Muscle of leg (tissue), 11 donors: ENCODE measurements around the gene ACER1. TPM values are rescaled to one million over a fixed set of nuclear protein-coding genes. Genes with fewer than 3 reads are reported as not detected.

Experiments used
- DNase-seq: peaks from one replicate; pipeline ENCODE4 v3.0.0; 2013
- H3K27ac ChIP-seq: one replicate; pipeline ENCODE4 v1.5.1; 2013; ENCODE audit warnings: mild to moderate bottlenecking, low read length, control low read depth
- H3K27me3 ChIP-seq: one replicate; pipeline ENCODE4 v1.6.1; 2013; ENCODE audit warnings: low read length; ENCODE audit not compliant: control insufficient read depth, insufficient read depth
- H3K36me3 ChIP-seq: one replicate; pipeline ENCODE4 v1.6.1; 2013; ENCODE audit warnings: low read length; ENCODE audit not compliant: control insufficient read depth, insufficient read depth
- H3K4me1 ChIP-seq: one replicate; pipeline ENCODE4 v1.6.1; 2013; ENCODE audit warnings: low read length; ENCODE audit not compliant: control insufficient read depth, insufficient read depth
- H3K4me3 ChIP-seq: one replicate; pipeline ENCODE4 v1.5.1; 2013; ENCODE audit warnings: low read length, control low read depth
- H3K9me3 ChIP-seq: replicated peaks from 2 replicates; pipeline ENCODE4 v1.6.1; 2013; ENCODE audit warnings: low read depth, low read length; ENCODE audit not compliant: control insufficient read depth
- WGBS: methylation state at CpG from one replicate; pipeline ENCODE4 v1.1.5; 2013; ENCODE audit warnings: missing lambda C conversion rate; ENCODE audit not compliant: insufficient coverage; 5-methylcytosine and 5-hydroxymethylcytosine counted together
- polyA plus RNA-seq, 8 donors: library from polyadenylated mRNA; unstranded; fragments of 120-200 nt; gene quantifications; one replicate each; pipeline versions ENCODE4 v1.2.1 to v1.2.3, GENCODE V29; 2013; ENCODE audit warnings: inconsistent platforms in 1 of 8, low replicate concordance in 1 of 8; ENCODE audit not compliant: insufficient read length in 8 of 8, insufficient read depth in 1 of 8
- total RNA-seq: library from RNA; stranded (reverse); fragments of 120-200 nt; gene quantifications from one replicate; pipeline ENCODE4 v1.2.4, GENCODE V29; 2013

ACER1 gene
- total and polyA plus RNA-seq, 9 donors: 0.12 to 0.17 TPM; not detected in 7

- DNase-seq: no peak
- no peaks in the 10 kb centered on the region for H3K9me3 ChIP-seq
- H3K27ac ChIP-seq: peak overlapping the region; percentile 83
- WGBS: 89% methylated on average over 17 of the region's 17 CpGs
- peaks cover 27% of the 10 kb centered on the region for H3K36me3 ChIP-seq
- H3K4me3 ChIP-seq: no peak overlapping the region
- peaks cover 58% of the 10 kb centered on the region for H3K4me1 ChIP-seq
- H3K27me3 ChIP-seq: no peaks in the 10 kb centered on the region
These were observed 62.6 kb downstream of the ACER1 start for GRCh38 chr19:6270822-6271221.

GRCh38 chr19:6270076-6270745, 63.2 kb downstream of the ACER1 start:
- H3K4me3 ChIP-seq: no peak overlapping the region
- peaks cover 52% of the 10 kb centered on the region for H3K4me1 ChIP-seq
- H3K27me3 ChIP-seq: no peaks in the 10 kb centered on the region
- no peak overlapping the region for H3K27ac ChIP-seq
- no peaks in the 10 kb centered on the region for H3K9me3 ChIP-seq
- DNase-seq: no peak
- 88% methylated on average over 25 of the region's 31 CpGs for WGBS
- H3K36me3 ChIP-seq: peaks cover 27% of the 10 kb centered on the region

DNA sequence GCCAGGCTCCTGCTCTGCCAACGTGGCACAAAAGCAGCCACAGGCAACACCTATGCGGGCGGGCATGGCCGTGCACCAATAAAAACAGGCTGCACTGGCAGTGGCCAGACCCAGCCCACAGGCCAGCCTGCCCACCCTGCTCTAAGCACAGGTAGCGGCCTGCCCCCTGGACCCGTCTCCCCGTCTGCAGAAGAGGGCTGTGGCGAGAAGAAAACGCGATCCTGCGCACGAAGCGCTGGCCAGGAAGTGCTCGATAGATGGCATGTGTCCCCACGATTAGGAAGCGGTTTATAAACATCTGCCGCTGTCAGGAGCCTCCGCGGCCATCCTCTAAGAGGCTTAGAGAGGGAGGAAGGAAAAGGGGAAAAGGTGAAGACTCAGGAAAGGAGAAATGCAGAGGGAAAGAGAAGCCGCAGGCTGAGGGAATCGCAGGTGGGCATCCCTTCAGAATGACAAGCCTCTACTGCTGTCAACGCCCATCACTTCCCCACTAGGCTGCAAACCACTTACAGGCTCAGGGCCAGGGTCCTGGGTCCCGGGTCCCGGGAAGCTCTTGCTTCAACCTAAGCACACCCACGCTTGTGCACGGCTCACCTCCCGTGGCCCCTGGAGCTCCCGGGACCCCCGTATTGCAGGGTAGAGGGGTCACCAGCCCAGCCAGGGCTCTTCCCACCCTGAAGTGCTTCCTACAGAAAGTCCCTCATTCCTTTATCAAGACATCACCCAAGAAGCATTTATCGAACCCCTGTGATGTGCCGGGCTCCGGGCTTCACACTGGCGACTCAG, 64.1 kb downstream of the ACER1 start:
- no peak for DNase-seq
- Histone ChIP-seq H3K27ac (no peak overlapping the region), H3K9me3 (no peaks in the 10 kb centered on the region), H3K27me3 (no peaks in the 10 kb centered on the region), H3K36me3 (peaks cover 27% of the 10 kb centered on the region), H3K4me3 (no peak overlapping the region), H3K4me1 (peaks cover 45% of the 10 kb centered on the region)
- WGBS: 90% methylated on average over 27 of the region's 33 CpGs

DNA sequence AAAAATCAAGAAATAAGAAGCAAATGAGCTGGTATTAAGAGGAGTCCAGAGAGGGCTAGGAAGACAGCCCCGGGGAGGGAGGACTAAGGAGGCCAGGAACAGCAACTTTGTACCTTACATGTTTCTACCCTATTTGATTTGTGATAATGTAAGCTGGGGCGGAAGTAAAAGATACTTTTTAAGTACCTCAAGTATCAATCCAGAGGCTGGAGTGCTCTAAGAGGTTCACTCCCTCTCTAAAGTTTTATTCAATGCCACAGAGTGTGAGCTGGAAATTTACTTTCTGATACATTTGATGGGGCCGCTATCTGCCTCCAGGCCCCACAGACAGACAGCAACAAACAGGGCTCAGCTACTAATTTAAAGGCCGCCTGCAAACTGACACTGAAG, 65.0 kb downstream of the ACER1 start:
- WGBS: 100% methylated on average over 1 of the region's 4 CpGs
- Histone ChIP-seq H3K36me3 (peaks cover 30% of the 10 kb centered on the region), H3K27me3 (no peaks in the 10 kb centered on the region), H3K4me1 (peaks cover 41% of the 10 kb centered on the region), H3K9me3 (no peaks in the 10 kb centered on the region), H3K27ac (no peak overlapping the region), H3K4me3 (no peak overlapping the region)
- DNase-seq: no peak

DNA sequence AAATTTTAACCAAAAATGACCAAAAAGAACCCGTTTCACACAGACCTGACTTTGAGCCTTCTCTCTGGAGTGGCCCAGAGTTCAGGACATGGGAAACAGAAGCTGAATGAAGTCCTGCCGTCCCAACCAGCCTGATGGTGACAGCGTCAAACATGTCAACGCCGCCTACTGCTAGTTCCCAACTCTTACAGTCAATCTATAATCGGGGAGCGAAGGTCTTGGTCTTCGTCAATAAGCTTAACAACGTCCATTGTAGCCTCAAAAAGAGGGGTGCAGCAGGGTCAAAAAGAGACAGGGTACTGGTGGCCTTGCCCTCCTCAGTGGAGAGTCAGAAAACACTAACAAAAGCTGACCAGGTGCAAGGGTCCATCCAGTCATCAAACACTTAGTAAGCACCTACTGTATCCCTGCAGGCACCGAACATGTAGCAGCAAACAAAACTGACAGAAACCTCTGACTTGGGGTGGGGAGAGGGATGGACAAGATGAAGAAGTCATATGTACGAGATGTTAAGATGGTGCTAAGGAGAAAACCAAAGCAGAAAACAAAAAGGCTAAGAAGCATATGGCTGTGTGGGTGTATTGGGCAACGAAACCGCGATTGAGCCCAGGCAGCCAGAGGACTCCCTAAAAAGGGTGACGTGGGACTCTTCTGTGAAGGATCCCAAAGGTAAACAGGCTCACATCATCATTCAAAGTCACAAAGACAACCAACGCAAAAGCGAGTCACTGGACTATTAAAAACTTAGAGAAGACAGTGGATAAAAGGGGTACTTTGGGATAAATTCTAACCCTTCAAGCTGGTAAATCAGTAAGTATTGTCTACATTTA, 65.6 kb downstream of the ACER1 start:
- Histone ChIP-seq H3K4me1 (peaks cover 37% of the 10 kb centered on the region), H3K36me3 (peaks cover 32% of the 10 kb centered on the region), H3K9me3 (no peaks in the 10 kb centered on the region), H3K4me3 (no peak overlapping the region), H3K27me3 (no peaks in the 10 kb centered on the region), H3K27ac (no peak overlapping the region)
- WGBS: 83% methylated on average over 7 of the region's 17 CpGs
- DNase-seq: no peak

GRCh38 chr19:6264803-6265202, 68.6 kb downstream of the ACER1 start:
- H3K36me3 ChIP-seq: peaks cover 52% of the 10 kb centered on the region
- DNase-seq: no peak
- H3K9me3 ChIP-seq: no peaks in the 10 kb centered on the region
- H3K4me3 ChIP-seq: no peak overlapping the region
- no peak overlapping the region for H3K27ac ChIP-seq
- peaks cover 11% of the 10 kb centered on the region for H3K4me1 ChIP-seq
- H3K27me3 ChIP-seq: no peaks in the 10 kb centered on the region
- WGBS: no CpG with 5 or more reads among the region's 4 CpGs

DNA sequence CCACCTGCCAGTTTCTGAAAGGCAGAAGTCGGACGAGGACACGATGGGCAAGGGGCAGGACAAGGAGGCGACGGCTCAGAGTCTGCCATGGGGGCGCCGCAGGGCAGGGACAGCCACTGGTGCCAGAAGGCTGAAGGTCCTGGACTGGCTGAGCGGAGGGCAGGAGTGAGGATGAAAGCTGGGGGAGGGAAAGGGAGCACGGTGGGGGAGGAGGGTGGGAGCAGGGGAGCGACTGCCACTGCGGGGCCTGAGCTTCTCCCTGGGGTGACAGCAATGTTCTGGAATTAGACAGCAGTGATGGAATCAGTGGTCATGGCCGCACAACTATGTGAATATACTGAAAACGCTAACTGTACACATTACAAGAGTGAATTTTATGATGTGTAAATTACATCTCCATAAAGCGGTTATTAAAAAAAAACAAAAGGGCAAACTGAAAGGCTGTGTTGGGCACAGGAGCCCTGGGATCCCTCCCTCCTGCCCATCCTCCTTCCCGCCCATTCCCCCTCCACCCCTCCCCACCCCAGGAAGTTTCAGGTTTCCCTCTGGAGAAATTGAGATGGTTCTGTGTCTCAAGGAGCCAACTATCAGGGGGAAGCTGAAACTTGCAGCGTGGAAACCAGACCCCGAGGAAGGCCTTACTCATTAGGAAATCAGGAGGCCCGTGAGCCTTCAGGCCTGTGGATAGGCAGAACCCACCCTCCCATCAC, 69.5 kb downstream of the ACER1 start:
- Histone ChIP-seq H3K36me3 (peaks cover 51% of the 10 kb centered on the region), H3K27ac (peak overlapping the region; percentile 51), H3K4me1 (peaks cover 11% of the 10 kb centered on the region), H3K9me3 (no peaks in the 10 kb centered on the region), H3K4me3 (no peak overlapping the region), H3K27me3 (no peaks in the 10 kb centered on the region)
- WGBS: 51% methylated on average over 7 of the region's 18 CpGs
- DNase-seq: peak; percentile 43

- Histone ChIP-seq H3K4me1 (peaks cover 9% of the 10 kb centered on the region), H3K4me3 (no peak overlapping the region), H3K36me3 (peaks cover 52% of the 10 kb centered on the region), H3K27me3 (no peaks in the 10 kb centered on the region), H3K27ac (no peak overlapping the region), H3K9me3 (no peaks in the 10 kb centered on the region)
- WGBS: 73% methylated on average over 9 of the region's 12 CpGs
- no peak for DNase-seq
These were observed 70.1 kb downstream of the ACER1 start for GRCh38 chr19:6263306-6263705.

GRCh38 chr19:6262519-6262918, 70.9 kb downstream of the ACER1 start:
- peaks cover 9% of the 10 kb centered on the region for H3K4me1 ChIP-seq
- 88% methylated on average over 9 of the region's 11 CpGs for whole genome bisulfite sequencing
- no peaks in the 10 kb centered on the region for H3K27me3 ChIP-seq
- no peak overlapping the region for H3K4me3 ChIP-seq
- H3K36me3 ChIP-seq: peaks cover 51% of the 10 kb centered on the region
- H3K9me3 ChIP-seq: no peaks in the 10 kb centered on the region
- no peak overlapping the region for H3K27ac ChIP-seq
- DNase-seq: no peak
